GM18870 (cell line): ENCODE measurements around the gene FLAD1.

ENCODE experiments used
- ATAC-seq: cut with Tn5 transposase; IDR thresholded peaks from one replicate; pipeline ENCODE4 v1.9.1; 2021; ENCODE audit warnings: moderate library complexity; ENCODE audit not compliant: unreplicated experiment

Gene FLAD1

DNA sequence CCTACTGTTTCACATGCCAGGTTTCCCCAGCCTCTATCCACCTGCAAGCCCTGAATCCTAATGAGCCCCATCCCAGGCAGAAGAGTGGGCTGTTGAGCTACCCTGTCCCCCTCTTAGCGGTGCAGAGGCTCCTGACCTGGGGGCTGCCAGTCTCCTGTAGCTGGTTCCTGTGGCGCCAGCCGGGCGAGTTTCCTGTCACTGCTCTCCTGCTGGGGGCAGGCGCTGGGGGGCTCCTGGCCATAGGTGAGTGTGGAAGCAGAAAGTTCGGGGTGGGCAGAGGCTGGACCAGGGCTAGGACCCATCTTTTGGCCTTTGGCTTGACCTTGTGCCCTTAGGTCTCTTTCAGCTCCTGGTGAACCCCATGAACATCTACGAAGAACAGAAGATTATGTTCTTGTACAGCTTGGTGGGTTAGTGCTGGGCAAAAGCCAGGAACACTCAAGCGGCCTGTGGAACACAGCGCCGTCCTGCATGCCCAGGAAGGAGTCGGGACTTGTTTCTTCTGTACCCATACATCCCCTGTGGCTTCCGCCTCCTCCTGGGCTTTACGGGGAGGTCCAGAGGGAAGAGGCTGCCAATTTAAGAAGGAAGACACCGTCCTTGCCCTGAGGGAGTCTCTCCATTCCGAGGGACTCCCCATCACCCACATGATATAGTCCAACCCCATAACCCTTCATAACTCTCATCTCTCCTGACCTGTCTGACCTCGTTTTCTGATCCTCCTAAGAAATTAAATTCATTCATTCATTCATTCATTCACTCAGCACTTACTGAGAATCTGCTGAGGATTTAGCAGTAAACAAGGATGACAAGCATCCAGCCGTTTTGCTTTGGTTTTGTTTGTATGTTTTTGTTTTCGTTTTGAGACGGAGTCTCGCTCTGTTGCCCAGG is 51.4 kb downstream of the FLAD1 start:
- ATAC-seq, result no peak

DNA sequence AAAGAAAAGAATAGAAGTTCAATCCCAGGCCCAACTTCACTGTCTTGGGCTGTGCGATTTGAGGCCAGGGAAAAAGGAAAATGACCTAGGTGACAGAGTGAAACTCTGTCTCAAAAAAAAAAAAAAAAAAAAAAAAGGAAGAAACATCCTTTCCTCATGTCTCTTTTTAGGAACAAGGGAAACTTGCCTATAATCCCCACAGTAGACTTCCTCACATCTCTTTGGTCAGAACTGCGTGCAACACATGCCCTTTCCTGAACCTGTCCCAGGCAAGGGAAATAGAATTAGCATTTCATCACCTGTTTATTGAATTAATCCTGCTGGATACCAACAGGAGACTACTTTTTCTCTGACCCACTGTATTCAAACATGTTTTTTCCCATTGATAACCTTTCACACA is 52.8 kb downstream of the FLAD1 start:
- no peak for ATAC-seq

DNA sequence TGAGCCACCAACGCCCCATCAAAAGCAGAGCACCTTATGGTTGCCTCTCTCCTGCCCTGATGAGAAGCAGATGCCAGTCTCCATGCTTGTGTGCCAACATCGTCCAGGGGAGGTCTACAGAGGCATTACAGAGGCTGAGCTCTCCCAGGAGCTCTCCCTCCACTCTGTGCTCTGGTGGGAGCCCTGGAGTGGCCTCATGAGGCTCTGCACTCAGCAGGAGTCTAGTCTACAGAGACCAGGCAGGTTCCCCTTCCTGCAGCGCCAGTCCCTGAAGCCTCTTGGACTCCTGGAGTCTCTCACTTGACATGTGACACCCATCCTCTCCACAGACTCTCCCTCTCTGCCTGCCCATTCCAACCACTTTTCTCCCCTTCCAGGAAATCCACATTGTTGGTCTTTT is 53.9 kb downstream of the FLAD1 start:
- ATAC-seq, result no peak

DNA sequence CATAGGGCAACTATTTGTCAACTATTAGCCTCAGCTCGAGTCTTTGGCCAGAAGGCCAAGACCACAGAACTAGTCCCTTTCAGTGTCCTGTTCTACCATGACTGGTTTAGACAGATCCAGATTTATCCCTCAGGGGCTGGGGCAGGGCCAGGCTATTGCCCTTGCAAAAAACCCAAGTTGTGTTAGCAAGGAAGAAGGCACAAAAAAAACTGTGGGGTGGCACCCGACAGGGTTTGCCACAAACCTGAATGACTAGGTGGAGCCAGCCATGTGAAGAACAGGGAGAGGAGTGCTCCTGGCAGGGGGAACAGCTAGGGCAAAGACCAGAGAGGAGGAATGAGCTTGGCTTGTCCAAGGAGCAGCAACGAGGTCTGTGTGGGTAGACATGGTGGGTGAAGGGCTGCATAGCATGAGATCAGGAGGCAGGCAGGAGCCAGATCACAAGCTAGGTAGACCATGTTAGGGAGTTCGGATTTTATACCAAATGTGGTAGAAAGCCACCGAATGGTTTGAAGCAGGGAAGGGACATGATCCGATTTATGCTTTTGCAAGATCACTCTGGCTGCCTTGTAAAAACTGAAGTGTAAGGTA is 54.8 kb downstream of the FLAD1 start:
- no peak for ATAC-seq

DNA sequence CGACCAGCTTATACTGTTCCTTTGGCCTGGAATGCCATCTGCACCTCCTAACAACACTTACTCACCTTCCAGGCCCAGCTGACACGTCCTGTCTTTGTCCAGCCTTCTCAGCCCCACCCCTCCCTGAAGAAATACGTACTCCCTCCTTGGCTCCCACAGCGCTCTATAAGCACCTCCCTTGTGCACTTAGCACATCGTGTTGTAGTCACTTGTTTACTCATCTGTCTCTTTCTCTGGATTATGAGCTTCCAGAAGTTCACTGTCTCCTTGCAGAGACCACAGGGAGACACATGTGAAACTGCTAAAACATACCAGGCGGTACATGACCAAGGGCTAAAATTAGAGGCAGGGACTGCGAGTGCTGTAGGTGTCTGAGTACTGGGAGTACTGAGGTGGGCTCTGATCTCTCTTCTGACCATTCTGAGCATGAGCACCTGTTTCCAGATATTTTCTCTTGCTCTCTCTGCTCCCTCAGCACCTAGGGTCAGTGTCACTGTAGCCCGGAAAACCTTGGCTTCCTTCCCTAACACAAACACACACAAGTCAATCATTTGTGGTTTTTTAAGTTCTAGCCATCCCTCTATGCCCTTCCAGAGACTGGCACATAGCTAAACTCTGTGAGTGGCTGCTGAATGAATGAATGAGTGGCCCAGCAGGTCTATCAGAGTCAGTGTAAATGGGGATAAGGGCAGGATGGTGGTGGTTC is 55.6 kb downstream of the FLAD1 start:
- ATAC-seq, result no peak

DNA sequence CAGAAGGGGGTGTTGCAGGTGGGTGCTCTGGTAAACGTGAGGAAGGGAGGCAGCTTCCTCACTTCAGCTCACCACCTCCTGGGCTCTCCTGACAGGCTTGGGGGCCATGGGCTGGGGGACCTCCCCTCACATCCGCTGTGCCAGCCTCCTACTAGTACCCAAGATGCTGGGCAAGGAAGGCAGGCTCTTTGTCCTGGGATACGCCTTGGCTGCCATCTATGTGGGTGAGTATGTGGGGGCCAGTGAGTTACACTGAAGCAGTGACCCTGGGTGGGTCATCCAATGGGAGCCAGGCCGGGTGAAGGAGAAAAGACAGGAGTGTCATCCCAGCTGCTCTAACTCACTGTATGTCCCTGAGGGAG is 56.1 kb downstream of the FLAD1 start:
- ATAC-seq, result no peak

DNA sequence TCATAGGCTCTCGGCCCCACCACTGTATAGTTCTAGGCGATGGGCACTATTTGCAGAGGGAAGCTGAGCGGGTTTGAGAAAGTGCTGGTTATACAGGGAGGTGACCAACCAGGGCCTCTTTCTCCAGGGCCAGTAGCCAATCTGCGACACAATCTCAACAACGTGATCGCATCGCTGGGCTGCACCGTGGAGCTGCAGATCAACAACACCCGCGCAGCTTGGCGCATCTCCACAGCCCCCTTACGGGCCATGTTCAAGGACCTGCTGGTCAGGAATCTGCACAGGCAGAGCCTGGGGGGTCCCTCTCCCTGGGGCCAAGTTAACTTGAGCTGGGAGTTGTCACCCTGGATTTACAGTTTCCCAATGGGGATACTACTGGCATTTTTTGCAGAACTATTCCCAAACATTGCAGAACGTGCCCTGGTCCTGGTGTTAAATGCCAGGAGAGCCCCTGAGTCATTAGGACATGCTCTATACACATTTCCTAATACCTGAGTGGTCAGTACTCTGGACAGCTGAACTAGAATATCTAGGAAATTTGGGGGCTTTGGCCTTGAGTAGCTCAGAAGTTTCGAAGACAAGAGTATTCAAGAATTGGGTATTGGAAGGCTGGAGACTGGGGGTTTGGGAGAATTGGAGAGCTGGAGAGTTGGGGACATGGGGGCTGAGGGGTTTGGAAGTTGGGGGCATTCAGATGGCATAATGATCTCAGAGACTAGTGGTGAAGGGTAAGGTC is 57.4 kb downstream of the FLAD1 start:
- no peak for ATAC-seq
